ENCODE results near the gene EXOC6B. TPM values are rescaled to one million over a fixed set of nuclear protein-coding genes. Genes with fewer than 3 reads are reported as not detected.

The EXOC6B gene
- total RNA-seq, 4 donors from 2014 or later = 14.6 to 49.6 (median 19.3) TPM

DNA sequence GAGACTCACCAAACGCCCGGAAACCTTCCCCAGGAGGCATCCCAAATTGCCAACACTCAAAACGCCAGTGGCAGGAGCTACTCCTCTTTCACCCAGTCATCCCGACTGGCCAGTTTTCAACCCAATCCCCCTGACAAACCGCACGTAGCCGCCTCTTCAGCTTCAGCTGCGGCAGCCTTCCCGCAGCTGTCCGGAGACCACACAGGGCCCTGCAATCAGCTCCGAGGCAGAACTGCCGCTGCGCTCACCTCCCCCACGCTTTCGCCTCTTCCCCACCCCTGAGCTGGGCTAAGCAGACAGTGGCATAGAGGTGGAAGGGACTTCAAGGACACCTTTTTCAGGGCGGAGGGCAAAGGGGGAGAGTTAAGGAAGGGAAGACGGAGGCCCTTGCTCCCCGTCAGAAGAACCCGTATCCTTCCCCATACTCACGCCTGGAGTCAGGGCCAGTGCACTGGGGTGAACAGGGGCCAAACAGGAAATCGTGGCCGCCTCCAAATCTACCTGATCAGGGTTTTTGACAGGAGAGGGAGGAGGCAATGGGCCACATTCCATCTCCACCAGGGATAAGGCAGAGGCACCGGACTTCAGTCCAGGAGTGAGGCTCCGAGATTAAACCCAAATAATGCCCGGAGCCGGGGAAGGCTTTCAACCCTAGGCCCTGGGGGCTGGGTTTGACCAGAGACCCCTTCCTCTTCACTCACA, 695.0 kb downstream of the EXOC6B start:
- no peak overlapping the region for H3K4me3 ChIP-seq
- H3K36me3 ChIP-seq = no peaks in the 10 kb centered on the region
- no peak for ATAC-seq
- H3K4me1 ChIP-seq = no peaks in the 10 kb centered on the region
- peak in 1 of 2 donors; percentile 2 for DNase-seq
- in situ Hi-C loops (cut with MboI; ENCODE audit: low sequenced_read_pairs in 4 of 4) (loop anchor here in 1 of 4 donors (10.0 kb wide), 1 partner anchor 196 kb away; no protein-coding TSS in a partner anchor), intact Hi-C loops (cut with DNase I; ENCODE audit: low total_unique reads) (no loop called here)
- TF ChIP-seq POLR2A (IDR thresholded peaks at IDR 0.05) = no peak
- TF ChIP-seq, protein P1, sequence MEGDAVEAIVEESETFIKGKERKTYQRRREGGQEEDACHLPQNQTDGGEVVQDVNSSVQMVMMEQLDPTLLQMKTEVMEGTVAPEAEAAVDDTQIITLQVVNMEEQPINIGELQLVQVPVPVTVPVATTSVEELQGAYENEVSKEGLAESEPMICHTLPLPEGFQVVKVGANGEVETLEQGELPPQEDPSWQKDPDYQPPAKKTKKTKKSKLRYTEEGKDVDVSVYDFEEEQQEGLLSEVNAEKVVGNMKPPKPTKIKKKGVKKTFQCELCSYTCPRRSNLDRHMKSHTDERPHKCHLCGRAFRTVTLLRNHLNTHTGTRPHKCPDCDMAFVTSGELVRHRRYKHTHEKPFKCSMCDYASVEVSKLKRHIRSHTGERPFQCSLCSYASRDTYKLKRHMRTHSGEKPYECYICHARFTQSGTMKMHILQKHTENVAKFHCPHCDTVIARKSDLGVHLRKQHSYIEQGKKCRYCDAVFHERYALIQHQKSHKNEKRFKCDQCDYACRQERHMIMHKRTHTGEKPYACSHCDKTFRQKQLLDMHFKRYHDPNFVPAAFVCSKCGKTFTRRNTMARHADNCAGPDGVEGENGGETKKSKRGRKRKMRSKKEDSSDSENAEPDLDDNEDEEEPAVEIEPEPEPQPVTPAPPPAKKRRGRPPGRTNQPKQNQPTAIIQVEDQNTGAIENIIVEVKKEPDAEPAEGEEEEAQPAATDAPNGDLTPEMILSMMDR (IDR thresholded peaks at IDR 0.05 in 4 of 5, conservative IDR thresholded peaks at IDR 0.05 in 1 of 5) = no peak
- H3K9me3 ChIP-seq = no peaks in the 10 kb centered on the region
- no peaks in the 10 kb centered on the region for H3K27me3 ChIP-seq
- H3K27ac ChIP-seq = no peak overlapping the region

DNA sequence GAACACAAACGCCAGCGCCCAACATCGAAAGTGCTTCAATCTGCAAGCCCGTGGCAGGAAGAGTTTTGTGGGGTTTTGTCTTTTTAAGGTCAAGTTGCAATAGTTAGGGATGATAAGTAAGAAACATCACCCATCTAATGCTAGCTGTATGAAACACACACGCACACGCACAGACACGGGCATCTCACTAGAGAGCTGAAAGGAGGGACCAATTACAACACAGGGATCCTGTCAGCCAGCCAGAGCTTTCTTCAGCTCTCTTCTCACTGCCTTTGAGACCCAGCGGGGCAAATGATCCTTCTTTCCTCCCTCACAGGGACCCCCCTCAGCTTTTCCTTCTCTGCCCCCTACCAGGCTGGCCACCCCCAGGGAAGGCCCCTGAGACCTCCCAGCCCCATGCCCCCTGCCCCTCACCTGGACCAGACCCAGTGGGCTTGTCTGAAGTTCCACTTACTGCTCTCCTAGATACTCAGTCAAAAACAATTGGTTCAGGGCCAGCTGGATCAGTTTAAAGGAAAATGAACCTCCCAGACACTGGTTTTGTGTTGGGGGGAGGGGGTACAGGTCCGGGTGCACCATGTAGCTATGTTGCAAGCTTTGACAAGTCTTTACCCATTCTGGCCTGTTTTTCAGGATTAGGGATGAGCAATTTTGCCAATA, 696.0 kb downstream of the EXOC6B start:
- H3K4me3 ChIP-seq = no peak overlapping the region
- DNase-seq = peak in 1 of 2 donors; percentile 9
- ATAC-seq = no peak
- TF ChIP-seq, protein P1 (IDR thresholded peaks at IDR 0.05 in 4 of 5, conservative IDR thresholded peaks at IDR 0.05 in 1 of 5) = no peak
- no peak for TF ChIP-seq POLR2A (IDR thresholded peaks at IDR 0.05)
- intact Hi-C loops (cut with DNase I; ENCODE audit: low total_unique reads) (no loop called here), in situ Hi-C loops (cut with MboI; ENCODE audit: low sequenced_read_pairs in 4 of 4) (loop anchor here in 1 of 4 donors (10.0 kb wide), 1 partner anchor 195 kb away; no protein-coding TSS in a partner anchor)
- no peak overlapping the region for H3K27ac ChIP-seq
- H3K36me3 ChIP-seq = no peaks in the 10 kb centered on the region
- H3K4me1 ChIP-seq = no peaks in the 10 kb centered on the region
- no peaks in the 10 kb centered on the region for H3K9me3 ChIP-seq
- no peaks in the 10 kb centered on the region for H3K27me3 ChIP-seq

DNA sequence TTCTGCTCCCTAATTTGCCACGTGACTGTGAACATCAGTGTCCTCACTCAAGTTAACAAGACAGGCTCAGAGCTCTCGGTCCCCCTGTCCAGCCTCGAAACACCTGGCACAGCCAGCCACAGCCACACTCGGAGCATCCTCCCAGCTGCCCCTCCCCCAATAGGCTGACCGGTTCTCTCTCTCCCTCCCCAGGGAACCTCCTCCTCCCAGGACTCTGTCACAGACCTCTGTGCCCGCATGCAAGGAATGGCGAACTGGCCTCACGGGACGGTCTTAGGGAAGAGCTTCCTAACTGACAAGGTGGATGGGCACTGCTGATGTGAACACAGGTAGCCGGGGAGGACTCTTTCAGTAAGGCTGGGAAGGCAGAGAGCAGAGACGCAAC, 697.0 kb downstream of the EXOC6B start:
- TF ChIP-seq, protein P1 (IDR thresholded peaks at IDR 0.05 in 4 of 5, conservative IDR thresholded peaks at IDR 0.05 in 1 of 5) = no peak
- no peak for TF ChIP-seq POLR2A (IDR thresholded peaks at IDR 0.05)
- Histone ChIP-seq H3K4me1 (no peaks in the 10 kb centered on the region), H3K36me3 (no peaks in the 10 kb centered on the region), H3K9me3 (no peaks in the 10 kb centered on the region), H3K27ac (no peak overlapping the region), H3K4me3 (no peak overlapping the region), H3K27me3 (no peaks in the 10 kb centered on the region)
- in situ Hi-C loops (cut with MboI; ENCODE audit: low sequenced_read_pairs in 4 of 4) = no loop called here
- intact Hi-C loops (cut with DNase I; ENCODE audit: low total_unique reads) = no loop called here
- ATAC-seq (no peak), DNase-seq (peak in 1 of 2 donors; percentile 7)

DNA sequence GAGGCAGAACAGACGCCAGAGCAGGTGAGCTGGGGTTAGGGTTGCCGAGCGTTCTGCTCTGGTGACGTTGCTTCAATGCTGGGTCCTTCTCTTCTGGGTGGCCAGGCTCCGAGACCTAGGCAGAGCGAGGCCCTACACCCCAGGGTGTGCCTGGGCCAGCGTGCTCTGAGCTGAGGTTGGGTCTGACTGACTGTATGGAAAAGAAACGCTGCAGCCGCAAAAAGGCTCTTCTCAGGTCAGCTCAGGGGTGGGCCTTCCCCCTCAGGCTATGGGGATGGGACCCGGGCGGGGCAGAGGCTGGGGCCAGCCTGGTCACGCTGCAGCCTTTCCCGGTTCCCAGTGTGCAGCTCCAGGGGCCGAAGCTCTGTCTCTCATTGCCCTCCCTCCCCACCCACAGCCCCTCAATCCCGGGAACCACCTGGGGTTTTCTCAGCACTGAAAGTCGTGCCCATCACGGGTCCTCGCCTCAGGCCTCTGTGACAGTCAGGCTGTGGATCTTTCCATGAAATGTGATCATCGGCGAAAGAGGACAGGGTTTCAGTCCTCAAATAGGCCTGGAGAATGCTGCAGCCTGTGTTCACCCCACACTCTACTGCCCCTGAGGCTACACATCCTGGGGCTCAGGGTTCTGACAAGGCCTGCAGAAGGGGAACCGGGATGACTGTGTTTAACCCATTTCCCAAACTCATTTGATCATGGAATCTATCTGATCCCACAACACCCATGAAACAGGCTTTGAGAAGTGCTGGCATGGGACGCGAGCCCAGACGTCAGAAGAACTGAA, 697.6 kb downstream of the EXOC6B start:
- DNase-seq (no peak), ATAC-seq (no peak)
- H3K4me1 ChIP-seq = no peaks in the 10 kb centered on the region
- in situ Hi-C loops (cut with MboI; ENCODE audit: low sequenced_read_pairs in 4 of 4) = no loop called here
- no peak for TF ChIP-seq POLR2A (IDR thresholded peaks at IDR 0.05)
- TF ChIP-seq, protein P1 (IDR thresholded peaks at IDR 0.05 in 4 of 5, conservative IDR thresholded peaks at IDR 0.05 in 1 of 5) = no peak
- H3K9me3 ChIP-seq = no peaks in the 10 kb centered on the region
- H3K27ac ChIP-seq = no peak overlapping the region
- H3K4me3 ChIP-seq = no peak overlapping the region
- intact Hi-C loops (cut with DNase I; ENCODE audit: low total_unique reads) = no loop called here
- no peaks in the 10 kb centered on the region for H3K36me3 ChIP-seq
- H3K27me3 ChIP-seq = no peaks in the 10 kb centered on the region

Data from gastrocnemius medialis (tissue), 4 donors.